ENCODE data around the gene TMEM119.

The TMEM119 gene, protein sequence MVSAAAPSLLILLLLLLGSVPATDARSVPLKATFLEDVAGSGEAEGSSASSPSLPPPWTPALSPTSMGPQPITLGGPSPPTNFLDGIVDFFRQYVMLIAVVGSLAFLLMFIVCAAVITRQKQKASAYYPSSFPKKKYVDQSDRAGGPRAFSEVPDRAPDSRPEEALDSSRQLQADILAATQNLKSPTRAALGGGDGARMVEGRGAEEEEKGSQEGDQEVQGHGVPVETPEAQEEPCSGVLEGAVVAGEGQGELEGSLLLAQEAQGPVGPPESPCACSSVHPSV

DNA sequence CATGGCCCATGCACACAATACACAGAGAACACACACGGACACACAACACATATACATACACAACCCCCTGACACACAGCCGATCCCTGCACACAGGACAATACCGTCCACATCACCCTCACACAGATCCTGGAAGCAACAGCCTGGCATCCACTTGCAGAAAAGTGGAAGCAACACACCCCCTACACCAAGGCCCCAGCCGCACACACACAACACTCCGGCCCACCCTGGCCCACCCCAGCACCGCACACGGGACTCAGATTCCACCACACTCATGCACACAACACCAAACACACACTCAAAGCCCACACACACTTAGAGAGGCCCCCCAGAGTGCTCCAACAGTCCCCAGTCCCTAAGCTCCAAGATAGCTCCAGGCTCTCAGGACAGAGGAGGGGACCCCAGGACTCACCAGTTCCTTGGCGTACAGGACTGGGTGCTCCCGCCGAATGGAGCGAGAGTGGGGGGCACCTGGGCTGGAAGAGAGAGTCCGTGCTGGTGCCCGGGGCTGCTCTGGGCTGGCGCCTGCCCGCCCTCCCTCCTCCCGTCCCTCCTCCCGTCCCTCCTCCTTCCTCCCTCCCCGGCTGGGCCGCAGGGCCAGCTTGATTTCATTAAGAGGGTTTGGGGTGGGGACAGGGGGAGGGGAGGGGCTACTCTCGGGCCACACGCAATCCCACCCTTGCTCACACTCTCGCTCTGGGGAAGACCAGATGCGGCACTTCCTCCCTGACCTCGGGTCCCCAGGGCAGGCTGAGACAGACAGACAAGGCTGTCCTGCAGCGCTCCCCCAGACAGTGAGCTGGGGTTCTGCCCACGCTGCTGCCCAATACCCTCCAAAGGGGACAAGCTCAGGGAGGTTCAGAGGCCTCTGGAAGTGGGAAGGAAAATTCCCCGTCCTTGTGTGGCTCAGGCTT is at the start of gene TMEM119:
Gene TMEM119 (minus strand): TSS at position 526 of the 913 bp plus-strand sequence. CDS start 5,701 bp downstream, outside the sequence.
- no peak for DNase-seq

DNA sequence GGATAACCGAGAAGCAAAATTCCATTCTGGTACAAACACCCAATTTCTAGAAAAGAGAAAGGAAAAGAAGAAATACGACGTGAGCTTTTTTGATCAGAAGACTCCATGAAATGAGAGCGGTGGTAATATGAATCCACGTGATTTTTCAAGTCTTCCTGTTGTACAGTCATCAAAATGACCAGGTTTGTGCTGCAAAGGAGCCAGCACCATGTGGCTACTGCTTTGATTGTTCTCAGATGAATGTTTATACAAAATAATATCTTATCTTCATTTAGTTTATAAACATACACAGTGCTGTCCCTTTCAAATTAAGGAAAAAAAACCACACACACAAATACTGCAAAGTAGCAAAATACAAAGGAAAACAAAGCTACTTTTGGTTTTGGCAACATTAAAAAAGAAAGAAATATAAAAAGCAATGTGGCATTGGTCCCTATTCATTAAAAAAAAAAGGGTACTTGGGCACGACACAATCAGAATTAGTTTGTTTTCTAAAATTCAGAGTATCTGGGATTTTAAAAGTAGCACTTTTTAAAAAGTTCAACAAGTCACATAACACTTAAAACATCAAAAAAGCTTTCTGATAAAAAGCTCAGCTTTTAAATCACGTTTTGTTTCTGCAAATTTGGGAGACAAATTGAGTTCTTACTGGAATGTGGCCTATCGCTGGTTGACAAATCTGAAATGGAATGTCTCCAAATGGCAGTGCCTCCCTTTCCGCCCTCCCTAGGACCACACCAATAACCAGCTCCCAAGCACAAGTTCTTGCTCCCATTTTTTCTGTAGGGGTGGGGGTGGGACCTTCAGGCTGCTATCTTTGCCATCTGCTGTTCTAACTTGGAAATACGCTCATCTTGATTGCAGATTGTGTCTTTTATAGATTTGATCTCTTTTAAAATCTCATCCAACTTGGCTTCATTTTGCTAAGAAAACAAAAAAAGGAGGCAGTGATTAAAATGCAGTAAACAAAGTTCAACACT is 49.0 kb upstream of the TMEM119 start:
- no peak for DNase-seq

DNA sequence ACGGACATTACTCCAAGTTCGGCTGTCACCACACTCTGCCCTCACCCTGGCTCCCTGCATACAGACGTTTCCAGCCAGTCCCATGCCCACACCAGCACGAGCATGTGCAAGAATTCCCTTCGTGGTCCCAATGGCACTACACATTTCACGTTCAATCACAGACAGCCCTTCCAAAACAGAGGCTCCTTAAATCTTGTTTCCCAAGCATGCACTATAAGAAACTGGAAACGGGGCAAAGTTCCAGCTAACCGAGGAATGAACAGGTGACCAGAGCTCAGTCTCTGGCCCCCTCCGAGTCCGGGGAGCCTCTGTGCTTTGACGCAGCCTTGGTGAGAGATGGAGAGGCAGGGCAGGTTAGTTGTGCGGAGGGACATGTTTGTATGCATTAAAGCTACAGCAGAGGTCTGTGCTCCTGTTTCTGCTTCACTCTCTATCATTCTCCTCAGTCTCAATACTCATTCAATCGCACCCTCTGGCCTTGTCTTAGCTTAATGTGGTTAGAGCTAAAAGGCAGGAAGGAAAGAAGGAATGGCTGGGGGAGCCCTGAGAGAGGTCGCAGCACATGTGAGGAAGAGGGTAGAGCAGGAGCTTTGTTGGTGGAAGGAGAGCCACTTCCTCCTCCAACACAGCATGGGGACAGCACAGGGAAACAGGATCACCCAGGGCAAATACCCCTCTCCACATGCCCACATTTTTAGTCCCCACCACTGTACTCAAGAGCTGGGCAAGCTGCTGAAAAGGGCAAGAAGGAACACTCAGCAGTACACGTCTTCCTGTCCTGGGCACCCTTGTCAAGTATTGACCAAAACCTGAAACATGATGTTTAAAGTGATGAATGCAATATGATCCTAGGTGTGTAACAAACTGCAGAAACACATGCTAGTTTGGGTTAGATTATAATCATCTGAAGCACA is 48.1 kb upstream of the TMEM119 start:
- no peak for DNase-seq

DNA sequence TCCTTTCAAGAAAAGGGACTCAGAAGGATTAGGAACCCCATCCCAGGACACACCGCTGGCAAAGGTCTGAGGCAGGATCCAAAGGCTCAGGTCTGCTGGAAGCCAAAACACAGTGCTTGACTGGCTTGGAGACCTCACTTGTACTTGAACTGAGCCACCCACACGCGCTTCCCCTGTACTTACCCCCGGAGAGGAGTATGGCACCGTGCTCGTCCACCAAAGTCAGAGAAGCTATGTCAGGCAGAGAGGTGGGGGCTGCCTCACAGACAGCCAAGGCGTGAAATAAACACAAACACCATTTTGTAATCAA is 46.9 kb upstream of the TMEM119 start:
- no peak for DNase-seq

DNA sequence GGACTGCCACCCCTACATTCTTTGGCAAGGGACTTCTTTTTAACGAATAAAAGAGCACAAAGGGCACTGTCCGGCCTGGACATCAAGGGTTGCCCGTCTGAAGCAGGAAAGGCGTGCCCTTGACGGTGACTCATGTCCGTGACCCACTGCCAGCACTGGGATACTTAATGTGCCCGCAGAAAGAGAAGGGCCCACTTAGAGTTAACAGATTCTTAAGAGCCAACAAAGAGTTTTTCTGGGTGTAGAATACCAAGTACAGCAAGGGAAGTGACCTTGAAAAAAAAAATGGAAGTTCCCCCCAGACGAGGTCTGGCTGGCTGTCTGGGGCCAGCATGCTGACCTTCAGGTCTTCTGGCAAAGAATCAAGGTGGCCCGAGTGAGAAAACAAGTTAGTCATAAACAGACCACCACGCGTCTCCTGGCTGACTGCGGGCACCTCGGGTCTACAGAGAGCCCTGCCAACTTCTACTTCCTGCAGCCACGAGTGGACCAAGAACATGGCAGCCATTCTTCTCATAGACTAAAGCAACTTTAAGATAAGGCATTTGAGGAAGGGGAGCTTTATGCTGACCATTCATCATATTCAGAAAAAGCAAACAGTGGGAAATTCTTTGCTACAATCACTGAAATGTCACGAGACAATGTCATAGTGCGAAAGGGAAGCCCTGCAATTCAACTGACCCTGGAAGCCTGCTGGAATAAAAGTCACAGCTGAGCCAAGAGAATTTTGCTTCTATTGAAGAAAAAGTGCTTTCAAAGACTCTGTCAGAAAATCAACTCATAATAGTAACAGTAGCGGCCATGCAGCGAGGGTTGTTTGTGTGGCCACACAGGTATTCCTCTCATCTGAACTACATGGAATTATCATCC is 46.3 kb upstream of the TMEM119 start:
- no peak for DNase-seq

DNA sequence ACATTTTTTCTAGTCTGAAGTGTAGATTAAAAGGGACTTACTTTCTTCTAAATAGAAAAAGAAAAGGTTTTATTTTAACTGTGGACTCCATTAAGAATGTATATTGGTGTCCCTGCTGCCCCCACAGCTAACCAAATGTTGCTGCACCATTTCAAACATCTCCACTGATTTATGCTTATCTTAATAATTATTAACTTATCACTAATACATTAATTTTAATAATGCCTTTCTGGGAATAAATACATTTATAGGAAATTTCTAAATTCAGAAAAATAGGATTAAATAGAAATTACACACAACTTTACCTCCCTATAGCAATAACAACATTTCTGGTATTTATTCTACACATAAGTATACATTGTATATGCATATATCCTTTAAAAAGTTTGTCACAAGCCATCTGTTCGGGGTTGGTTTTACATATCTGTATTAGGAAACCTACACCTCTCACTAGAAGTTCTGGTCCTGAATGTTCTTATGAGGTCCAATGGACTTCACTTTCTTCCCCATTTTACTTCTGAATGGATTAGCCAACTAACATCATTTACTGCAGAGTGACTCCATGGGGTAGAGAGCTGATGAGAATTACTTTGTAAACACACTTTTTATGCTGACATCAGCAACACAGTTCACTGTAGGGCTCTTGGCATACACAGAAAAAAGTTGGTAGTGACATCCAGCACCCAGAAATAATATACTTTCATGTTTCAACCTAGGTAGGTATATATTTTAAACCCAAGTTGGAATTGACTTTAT is 45.2 kb upstream of the TMEM119 start:
- DNase-seq: no peak

DNA sequence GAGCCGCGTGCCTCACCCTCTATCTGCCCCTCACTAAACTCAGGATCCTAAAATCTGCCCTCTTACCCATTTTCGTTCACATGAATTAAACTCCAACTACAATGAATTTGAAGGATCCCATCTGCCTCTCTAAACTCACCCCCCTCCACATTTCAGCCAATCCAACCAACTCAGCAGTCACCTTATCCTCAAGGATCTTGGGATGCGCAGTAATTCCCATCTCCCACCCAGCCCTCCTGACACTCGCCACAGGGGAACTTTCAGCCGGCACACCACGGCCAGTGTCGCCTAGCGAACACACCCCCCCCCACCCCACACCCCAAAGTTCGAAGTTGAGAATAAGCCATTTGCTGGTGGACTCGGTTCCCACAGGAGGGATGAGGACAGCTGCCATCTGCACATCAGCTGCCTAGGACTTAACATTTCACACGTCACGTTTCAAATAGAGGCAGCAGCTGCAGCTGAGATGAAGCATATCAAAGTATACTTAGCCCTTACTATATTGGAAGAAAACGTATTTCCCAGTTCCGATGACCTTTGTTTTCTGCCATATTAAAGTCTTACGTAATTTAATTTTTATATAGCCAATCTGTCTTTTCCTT is 44.5 kb upstream of the TMEM119 start:
- no peak for DNase-seq

DNA sequence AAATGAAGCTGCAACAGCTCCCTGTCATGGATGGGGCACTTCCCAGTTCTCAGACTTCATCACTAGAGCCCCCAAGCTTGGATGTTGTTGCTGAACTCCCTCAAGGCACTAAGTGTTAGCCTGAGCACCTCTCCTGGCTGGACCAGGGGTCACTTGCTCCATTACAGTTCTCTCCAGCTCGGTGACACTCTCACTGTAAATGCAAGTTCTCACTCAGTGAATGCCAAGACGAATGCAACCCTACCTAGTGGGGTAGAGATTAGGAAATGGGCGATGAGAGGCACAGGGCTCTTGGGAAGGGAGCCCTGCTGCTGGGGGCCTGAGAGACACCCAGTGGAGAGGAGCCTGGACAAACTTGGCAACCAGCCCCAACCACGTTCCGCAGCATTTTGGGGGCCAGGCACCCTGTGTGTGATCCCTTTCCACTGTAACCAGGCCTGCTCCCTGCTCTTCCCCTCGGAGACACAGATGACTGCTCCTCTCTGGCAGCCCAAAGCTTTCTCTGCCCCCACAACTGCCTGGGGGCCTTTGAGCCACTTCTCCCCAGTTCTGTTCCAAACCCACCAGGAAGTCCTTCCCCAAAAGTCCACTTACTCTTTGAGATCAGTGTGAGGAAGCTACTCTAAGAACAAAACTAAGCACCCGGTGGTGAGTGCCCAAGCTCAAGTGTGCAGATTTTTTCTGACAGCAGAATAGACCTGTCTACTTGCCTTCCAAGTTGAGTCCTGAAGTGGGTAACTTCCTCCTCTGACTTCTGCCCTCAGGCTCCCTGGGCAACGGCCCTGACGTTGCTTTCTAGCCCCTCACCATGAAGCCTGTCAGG is 43.8 kb upstream of the TMEM119 start:
- no peak for DNase-seq

DNA sequence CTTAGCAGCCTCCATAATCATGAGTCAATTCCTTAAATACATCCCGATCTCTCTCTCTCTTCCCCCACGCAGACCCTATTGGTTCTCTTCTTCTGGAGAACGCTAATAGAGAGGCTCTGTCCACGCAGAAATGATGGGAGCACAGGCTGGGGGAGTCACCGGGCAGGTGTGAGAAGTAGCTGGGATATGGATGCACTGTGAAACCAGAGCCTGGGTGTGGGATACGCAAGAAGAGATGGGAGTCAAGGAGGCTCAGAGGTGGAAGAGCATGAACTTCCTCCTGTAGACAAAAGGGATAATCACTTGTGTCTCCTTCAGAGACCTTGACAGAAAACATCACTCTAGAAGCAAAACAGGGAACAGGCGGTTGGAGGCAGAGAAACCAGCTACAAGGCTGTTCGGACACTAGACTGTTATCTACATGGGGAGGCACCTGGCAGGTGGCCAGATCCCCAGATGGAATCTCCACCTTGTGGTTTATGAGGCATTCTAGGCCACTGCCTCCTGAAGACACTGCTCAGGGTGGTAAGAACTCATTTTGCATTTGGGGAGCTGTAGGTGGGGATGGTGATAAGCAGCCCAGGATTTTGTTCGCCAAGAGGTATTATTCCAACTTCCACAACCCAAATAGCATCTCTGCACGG is 43.0 kb upstream of the TMEM119 start:
- DNase-seq: no peak

DNA sequence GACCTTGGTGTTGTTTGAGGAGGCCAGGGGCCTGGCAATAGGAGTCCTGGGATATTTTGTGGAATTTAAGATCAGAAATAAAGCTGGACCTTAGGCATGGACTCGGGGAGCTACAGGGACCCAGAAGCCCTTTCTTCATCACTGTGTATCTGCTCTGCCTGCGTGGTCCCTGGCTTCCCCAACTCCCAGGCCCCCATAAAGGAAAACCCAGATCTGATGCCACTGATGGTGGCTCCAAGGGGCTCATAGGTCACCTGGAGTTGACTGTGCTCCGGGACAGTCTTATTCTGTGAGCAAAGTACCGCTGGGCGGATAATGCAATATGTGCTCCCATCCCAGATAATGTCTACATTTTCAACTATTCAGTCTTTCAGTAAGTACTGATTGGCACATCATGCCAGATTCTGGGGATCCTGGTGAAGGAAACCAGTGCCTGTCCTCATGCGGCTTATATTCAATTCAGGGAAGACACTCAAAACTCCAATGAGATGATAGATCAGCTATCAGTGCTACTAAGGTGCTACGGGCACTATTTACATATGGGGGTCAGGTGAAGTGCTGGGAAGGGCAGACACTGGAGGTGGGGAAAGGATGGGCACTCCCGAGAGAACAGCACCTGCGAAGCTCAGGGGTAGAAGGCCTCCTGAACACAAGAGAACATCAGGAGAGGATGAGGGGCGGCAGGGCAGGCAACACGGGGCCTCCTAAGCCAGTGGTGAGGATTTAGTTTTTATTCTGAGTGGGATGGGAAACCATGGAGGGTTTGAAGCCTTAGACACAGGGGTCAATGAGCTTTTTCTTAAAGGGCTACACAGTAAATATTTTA is 41.3 kb upstream of the TMEM119 start:
- no peak for DNase-seq

DNA sequence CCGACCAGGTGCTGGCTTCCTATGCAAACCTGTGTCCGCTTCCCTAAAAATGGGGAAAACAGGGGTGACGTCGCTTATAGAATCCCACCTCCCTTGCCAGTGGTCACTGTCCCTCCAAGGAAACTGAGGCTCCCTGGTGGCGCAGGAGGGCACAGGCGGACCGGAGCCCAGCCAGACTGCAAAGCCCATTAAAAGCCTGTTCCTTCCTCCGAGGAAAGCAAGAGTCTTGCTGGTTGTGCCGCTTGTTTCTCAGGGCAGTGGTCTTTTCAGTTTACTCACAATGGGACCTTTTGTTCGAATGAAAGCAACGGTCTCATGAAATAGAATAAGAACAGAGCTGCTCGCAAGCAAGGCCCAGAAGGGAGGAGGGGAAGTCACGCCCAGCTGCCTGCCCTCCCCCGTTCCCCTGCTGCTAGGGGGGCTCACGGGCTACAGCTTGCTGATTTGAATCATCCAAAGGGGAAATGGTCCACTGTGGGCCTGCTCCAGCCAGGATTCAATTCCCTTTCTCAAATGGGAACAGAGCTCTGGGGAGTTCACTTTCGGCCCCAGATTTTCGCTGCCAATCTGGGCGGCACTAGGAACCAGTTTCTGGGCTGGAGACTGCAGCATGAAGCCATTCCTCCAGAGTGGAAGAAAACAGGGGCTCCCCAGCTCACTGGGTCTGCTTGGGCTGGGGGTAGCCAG is 40.4 kb upstream of the TMEM119 start:
- DNase-seq: no peak

DNA sequence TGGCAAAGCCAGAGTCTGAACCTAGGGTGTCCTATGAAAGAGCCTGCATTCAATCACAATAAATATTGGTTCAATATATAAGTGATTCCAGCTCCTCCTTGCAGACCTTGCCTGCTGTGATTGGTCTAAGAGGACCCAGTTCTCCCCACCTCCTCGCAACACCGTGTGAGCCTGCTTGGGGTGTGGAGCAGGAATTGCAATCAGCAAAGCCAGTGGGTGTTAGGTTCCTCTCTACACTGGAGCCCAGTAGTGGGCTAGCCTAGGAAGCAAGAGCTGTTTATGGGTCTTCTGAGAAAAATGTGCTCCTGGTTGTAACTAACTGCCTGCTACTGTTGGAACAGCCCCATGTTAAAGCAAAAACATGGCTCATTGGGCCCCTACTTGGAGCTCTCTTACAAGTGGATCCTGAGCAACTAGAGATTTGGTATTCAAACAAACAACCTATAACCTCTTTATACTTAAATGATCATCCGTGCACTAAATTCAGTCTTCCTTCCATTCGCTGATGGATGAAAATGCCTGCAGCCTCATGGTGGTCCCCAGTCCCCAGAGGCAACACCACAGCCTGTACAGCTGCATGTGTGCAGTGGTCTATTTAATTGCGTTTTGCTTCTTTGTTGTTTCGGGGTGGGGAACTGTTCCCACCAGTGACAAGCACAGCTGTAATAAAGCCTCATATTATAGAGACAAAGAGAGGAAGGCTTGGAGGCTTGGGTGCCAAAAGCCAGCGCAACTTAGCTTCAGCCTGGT is 39.5 kb upstream of the TMEM119 start:
- no peak for DNase-seq

DNA sequence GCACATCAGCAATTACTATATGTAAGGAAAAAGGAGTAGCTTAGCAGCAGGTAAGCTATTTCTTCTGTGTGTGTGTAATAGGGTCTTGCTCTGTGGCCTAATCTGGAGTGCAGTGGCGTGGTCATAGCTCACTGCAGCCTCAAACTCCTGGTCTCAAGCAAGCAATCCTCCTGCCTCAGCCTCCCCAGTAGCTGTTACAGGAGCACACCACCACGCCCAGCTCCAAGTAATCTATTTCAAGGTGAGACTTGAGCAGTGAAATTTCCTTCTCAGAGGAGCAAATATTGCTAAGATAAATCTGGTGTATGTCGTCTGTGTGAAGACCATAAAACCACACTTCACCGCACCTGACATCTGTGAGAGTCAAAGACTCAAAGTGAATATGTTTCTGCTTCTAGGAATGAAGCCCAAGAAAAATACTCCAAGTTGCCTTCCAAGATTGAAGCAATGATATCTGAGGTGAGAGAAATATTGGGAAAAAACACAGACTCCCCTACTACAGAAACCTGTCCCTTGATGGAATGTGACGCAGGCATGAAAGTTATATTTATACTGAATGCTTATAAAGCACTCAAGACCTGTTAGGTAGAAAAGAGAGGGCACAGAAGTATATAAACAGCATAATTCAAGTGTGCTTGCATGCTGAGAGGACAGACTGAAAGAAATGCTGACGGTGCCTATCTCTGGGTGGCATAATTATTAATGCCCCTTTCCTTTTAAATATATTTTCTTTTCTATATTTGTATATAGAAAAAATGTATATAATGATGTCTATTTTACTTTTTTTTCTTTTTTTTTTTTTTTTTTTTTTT is 38.3 kb upstream of the TMEM119 start:
- no peak for DNase-seq

DNA sequence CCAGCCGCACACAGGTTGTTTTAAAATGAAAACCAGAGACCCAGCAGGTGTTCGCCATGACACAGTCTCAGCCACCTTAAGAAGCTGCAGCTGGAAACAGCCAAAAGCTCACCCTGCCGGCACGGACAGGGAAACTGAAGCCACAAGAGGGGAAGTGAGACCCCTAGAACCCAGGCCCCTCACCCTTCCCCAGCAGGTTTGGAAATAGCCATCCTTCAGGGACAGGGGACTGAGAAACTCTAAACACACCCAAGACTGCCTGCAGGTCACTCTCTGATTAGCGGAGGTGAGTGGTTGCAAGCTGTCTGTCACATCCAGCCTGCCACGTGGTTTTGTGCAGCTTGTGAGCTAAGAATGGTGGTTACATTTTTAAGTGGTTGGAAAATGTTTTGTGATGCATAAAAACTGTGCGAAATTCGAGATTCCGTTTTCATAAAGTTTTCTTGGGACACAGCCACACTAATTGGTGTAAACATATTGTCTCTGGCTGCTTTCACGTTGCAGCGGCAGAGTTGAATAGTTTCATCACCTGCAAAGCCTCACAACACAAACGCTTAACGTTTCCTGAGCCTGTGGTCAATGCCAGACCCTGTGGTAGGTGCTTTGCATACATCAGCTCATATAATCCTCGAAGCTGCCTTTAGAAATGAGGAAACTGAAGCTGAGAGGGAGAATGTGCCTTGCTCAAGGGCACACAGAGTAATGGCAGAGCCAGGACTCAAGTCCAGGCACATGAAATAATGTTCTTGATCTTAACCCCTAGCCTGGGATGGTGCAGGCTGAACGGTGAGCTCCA is 37.5 kb upstream of the TMEM119 start:
- no peak for DNase-seq

Data from NCI-H1105 (cell line).